ENCODE results near the gene KY. TPM values are rescaled to one million over a fixed set of nuclear protein-coding genes. Genes with fewer than 3 reads are reported as not detected.
A peak's percentile ranks its signal among the peaks of the same experiment; 100 is the strongest.

Gene KY
- total RNA-seq, 1 donor from 2014 or later: 0.24 TPM

DNA sequence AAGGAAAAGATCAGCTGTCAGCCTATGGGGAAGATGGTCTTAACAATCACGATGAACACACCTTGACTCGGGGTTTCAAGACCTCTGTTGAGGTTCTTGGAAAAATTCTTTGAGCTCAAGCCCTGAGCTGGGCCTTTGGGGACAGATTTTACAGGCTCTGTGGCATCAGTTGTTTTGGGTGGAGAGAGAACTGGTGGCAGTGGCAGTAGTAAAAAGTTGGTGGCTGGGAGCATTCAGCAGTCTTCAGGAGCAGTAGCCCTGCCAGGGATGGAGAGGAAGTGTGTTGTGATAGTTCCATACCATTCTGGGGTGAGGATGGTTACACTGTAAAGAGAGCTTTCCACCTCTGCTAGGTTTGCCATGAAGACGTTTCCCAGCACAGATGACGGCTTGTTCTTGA lies 4.9 kb upstream of the KY start:
- intact Hi-C loops (cut with DNase I): no loop called here
- H3K27me3 ChIP-seq (ENCODE audit: low read depth): peaks cover 11% of the 10 kb centered on the region
- DNase-seq: no peak
- TF ChIP-seq, protein P1, sequence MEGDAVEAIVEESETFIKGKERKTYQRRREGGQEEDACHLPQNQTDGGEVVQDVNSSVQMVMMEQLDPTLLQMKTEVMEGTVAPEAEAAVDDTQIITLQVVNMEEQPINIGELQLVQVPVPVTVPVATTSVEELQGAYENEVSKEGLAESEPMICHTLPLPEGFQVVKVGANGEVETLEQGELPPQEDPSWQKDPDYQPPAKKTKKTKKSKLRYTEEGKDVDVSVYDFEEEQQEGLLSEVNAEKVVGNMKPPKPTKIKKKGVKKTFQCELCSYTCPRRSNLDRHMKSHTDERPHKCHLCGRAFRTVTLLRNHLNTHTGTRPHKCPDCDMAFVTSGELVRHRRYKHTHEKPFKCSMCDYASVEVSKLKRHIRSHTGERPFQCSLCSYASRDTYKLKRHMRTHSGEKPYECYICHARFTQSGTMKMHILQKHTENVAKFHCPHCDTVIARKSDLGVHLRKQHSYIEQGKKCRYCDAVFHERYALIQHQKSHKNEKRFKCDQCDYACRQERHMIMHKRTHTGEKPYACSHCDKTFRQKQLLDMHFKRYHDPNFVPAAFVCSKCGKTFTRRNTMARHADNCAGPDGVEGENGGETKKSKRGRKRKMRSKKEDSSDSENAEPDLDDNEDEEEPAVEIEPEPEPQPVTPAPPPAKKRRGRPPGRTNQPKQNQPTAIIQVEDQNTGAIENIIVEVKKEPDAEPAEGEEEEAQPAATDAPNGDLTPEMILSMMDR (IDR thresholded peaks at IDR 0.05): no peak
- no peaks in the 10 kb centered on the region for H3K36me3 ChIP-seq
- H3K9me3 ChIP-seq: no peaks in the 10 kb centered on the region
- no peak overlapping the region for H3K4me3 ChIP-seq
- no peak overlapping the region for H3K27ac ChIP-seq
- H3K4me1 ChIP-seq: peaks cover 13% of the 10 kb centered on the region
- no peak for ATAC-seq

DNA sequence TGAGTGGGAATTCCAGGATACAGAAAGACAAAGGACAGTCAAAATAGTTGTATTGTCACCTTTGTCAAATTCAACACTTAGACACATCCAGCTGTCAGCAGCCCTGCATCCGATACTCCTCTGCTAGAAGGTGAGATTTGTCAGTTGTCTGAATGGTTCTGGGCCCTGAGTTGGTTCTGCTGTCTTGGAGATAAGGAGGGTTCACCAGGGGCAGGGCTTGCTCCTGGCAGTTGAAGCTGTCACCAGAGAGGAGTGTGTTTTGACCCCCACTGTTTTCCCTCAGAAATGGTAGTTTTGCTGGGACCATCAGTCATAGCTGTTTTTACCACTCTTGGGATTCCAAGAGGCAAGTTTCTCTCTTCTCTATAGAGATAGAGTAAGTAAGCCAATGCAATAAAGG lies 3.2 kb upstream of the KY start:
- intact Hi-C loops (cut with DNase I): no loop called here
- peaks cover 15% of the 10 kb centered on the region for H3K27me3 ChIP-seq (ENCODE audit: low read depth)
- H3K9me3 ChIP-seq: no peaks in the 10 kb centered on the region
- no peak overlapping the region for H3K27ac ChIP-seq
- TF ChIP-seq, protein P1 (IDR thresholded peaks at IDR 0.05): no peak
- no peaks in the 10 kb centered on the region for H3K36me3 ChIP-seq
- peaks cover 17% of the 10 kb centered on the region for H3K4me1 ChIP-seq
- no peak for DNase-seq
- no peak for ATAC-seq
- no peak overlapping the region for H3K4me3 ChIP-seq

DNA sequence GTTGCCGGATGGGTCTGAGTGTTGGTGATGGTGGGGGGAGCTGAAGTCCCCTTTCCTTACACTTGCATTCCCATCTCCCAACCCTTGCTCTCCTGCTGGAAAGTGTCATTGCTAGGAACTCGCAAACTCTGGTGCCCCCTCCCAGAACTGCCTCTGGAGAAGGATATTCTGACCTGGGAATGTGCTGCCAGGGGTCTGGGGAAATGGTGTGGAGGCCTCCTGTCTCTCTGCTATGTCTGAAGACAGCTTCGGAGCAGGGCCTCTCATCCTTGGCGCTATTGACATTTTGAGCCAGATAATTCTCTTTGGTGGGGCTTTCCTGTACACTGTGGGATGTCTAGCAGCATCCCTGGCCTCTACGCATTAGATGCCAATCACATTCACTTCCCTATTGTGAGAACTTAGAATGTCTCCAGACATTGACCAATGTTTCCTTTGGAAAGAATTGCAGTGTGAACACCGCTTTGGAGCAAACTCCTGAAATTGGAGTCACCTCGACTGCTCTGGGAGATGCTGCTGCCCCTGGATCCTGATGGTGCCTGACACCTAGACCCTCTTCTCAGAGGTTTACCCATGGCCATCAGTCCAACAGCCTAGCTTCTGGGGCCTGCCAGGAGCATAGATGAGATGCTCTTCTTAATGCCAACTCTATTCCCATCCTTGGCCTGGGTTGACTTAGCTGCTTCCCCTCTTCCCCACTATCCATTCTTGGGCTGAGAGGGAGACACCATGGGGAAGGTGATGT lies 2.2 kb upstream of the KY start:
- H3K4me3 ChIP-seq: no peak overlapping the region
- H3K27me3 ChIP-seq (ENCODE audit: low read depth): peaks cover 15% of the 10 kb centered on the region
- H3K9me3 ChIP-seq: no peaks in the 10 kb centered on the region
- H3K27ac ChIP-seq: no peak overlapping the region
- H3K4me1 ChIP-seq: peaks cover 17% of the 10 kb centered on the region
- no peaks in the 10 kb centered on the region for H3K36me3 ChIP-seq
- TF ChIP-seq, protein P1 (IDR thresholded peaks at IDR 0.05): no peak
- ATAC-seq (no peak), DNase-seq (no peak)
- intact Hi-C loops (cut with DNase I): no loop called here

DNA sequence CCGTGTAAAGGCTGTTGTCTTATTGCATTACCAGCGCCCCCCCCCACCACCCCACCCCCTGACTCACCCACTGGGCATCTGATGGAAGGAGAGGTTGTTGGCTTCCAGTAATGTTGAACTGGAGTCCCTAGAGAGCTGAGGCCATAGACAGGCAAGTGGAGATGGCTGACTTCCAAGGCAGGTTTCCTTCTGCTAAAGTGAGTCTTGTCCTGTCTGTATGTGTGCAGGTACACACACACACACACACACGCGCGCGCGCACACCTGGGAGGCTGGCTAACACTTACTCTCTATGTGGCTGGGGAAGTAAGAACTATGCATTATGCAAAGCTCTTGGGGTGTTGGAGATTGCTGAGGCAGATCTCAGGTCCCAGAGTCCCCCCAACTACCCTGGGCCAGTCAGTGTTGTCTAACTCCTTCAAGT lies 1.6 kb upstream of the KY start:
- H3K4me1 ChIP-seq: peaks cover 17% of the 10 kb centered on the region
- intact Hi-C loops (cut with DNase I): no loop called here
- H3K36me3 ChIP-seq: no peaks in the 10 kb centered on the region
- peak; percentile 19 to 26 for ATAC-seq
- no peak overlapping the region for H3K27ac ChIP-seq
- peaks cover 15% of the 10 kb centered on the region for H3K27me3 ChIP-seq (ENCODE audit: low read depth)
- TF ChIP-seq, protein P1 (IDR thresholded peaks at IDR 0.05): no peak
- DNase-seq: no peak
- no peak overlapping the region for H3K4me3 ChIP-seq
- H3K9me3 ChIP-seq: no peaks in the 10 kb centered on the region

DNA sequence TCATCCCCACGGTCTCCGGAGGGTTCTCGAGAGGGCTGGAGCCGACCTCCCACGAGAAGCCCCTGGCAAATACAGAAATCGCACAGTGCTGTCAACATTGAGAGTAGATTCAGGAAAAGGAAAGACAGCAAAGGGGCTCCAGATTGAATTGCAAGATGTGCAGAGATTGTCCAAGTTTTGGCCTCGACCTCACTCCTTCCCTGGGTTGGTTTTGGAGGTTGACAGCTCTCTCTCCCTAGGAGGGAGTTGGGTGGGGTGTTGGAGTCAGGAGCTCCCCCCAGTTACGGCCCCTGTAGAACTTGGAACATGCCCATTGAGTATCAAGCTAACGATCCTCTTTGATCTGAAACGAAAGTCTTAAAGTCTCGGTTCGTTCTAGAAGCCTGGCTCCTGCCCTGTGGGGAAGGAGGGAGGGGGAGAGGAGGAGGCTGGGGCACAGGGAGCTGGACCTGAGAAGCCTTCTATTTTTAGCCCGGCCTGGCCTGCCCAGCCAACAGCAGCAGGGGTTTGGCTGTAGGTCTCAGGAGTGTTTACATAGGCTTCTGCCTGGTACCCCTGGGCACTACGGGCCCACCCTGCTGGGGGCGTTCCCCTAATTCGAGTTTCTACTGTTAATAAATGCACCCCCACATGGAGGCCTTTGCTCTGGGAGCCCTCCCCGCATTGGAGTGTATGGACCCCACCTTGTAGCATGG lies 672 bp upstream of the KY start:
- H3K27me3 ChIP-seq (ENCODE audit: low read depth): peaks cover 15% of the 10 kb centered on the region
- H3K4me3 ChIP-seq: peak overlapping the region; percentile 51
- peak; percentile 57 to 78 for ATAC-seq
- TF ChIP-seq, protein P1 (IDR thresholded peaks at IDR 0.05): no peak
- peaks cover 17% of the 10 kb centered on the region for H3K4me1 ChIP-seq
- H3K9me3 ChIP-seq: no peaks in the 10 kb centered on the region
- H3K36me3 ChIP-seq: no peaks in the 10 kb centered on the region
- DNase-seq: no peak
- H3K27ac ChIP-seq: no peak overlapping the region
- intact Hi-C loops (cut with DNase I): no loop called here

All from lower lobe of right lung (tissue), 2 donors.